ENCODE measurements around the gene NIP7. TPM values are rescaled to one million over a fixed set of nuclear protein-coding genes. Genes with fewer than 3 reads are reported as not detected.

Gene NIP7
- 51.1 to 64.9 TPM (median 55.8 TPM) in 5 replicates for total RNA-seq (2022; extraction: Qiagen RNA extraction)

DNA sequence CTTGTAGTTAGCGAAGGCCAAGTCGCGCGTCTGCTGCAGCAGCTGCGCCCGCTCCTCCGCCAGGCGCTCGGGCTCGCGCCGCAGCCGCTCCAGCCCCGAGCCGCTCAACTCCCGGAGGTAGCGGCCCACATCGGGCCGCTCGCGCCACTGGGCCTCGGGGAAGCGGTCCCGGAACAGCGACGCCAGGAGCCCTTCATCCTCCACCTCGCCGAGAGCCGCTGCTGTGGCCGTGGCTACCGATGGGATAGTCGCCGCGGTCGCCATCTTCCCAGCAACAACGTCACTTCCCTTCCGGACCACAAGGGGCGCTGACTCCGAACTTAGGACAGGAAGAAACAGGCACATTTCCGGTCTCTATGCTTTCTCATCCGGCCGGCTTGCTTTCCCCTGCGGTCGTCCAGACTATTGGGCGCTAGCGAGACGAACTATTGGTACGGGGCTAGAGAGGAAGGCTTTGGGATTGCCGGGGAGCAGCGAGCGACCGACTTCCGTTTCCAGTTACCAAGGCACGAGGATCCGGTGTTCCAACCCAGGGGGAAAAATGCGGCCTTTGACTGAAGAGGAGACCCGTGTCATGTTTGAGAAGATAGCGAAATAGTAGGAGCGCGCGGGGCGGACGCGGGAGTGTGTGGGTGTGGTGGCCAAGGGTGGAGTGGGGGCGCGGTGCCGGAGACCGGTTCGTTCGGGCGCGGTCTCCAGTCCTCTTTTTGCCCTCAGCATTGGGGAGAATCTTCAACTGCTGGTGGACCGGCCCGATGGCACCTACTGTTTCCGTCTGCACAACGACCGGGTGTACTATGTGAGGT, at the start of gene NIP7, which contains the start of gene COG8:
Gene NIP7, plus strand, starts transcription at position 484 of the 806 bp plus-strand sequence. Its CDS starts 58 bp downstream, at position 542.
Gene COG8, minus strand, starts transcription at position 276 of the 806 bp plus-strand sequence. Its CDS starts 12 bp downstream, at position 264.

DNA sequence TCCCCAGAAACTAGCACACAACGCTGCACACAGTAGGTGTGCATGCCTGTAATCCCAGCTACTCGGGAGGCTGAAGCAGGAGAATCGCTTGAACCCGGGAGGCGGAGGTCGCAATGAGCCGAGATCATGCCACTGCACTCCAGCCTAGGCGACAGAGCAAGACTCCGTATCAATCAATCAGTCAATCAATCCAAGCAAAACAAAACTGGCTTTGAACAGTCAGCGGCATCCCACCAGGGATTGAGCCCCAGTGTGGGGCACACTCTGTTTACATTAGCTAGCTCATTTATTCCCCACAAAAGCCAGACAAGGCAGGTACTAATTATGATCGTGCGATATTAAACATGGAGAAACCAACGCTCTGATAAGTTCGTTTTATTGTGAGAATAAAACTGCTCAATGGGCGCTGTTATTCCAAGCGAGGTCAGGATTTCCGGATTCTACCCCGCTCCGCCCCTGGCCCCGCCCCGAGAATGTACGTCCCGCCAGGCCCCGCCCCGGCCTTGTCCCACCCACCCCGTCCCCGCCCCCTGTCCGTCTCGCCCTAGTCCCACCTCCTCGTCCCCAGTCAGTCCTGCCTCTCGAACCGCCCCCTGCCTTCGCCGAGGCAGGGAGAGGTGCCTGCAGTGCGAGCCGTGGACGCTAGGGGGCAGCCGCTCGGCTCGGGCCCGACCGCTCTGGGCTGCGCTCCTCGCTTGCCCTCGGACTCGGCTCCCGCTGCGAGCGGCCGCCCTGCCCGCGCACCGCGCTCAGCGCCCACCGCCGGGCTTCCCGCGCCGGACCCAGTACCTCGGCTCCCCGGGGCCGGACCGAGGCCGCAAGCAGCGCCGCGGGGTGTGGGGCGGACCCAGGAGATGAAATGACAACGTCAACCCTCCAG, 28.7 kb upstream of the NIP7 start, which contains the start of gene VPS4A:
Gene VPS4A, plus strand, starts transcription at position 698 of the 880 bp plus-strand sequence. Its CDS starts 162 bp downstream, at position 860.

DNA sequence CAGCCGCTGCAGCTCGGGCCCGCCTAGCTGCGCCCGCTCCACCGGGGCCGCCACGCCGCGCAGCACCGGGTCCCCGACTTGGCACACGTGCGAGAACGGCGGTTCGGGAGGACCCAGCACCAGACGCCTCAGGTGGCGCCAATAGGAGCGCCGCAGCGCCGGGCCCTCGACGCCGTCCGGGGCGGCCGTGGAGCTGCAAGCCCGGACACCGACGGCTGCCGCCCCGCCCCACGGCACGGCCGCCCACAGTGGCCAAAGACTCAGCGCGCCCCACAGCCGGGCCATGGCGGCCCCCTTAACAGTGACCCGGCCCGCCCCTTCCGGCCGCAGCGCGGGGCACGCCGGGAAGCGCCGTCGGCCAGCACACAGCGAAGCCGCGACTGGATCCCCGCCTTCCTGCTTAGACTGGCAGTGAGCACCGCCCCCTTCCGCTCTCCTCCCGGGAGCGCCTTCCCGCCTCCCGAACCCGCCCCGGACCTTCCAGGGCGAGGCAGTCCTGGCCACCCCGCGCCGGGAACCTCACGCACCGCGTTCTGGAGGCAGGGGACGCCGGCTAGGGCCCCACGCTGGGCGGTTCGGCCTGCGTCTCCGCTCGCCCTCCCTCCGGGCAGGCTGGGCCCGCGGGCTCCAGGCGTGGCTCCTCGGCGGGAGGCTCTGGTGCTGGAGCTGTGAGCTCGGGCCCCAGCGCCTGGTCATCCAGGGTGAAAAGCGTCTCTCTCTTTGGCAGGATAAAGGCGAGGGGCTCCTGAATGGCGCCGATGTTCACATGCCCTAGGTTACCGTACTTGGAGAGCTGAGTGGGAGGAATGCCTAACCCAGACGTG, 9.1 kb upstream of the NIP7 start, which contains the start of gene PDF:
Gene PDF, minus strand, starts transcription at position 303 of the 824 bp plus-strand sequence. Its CDS starts 18 bp downstream, at position 285.

DNA sequence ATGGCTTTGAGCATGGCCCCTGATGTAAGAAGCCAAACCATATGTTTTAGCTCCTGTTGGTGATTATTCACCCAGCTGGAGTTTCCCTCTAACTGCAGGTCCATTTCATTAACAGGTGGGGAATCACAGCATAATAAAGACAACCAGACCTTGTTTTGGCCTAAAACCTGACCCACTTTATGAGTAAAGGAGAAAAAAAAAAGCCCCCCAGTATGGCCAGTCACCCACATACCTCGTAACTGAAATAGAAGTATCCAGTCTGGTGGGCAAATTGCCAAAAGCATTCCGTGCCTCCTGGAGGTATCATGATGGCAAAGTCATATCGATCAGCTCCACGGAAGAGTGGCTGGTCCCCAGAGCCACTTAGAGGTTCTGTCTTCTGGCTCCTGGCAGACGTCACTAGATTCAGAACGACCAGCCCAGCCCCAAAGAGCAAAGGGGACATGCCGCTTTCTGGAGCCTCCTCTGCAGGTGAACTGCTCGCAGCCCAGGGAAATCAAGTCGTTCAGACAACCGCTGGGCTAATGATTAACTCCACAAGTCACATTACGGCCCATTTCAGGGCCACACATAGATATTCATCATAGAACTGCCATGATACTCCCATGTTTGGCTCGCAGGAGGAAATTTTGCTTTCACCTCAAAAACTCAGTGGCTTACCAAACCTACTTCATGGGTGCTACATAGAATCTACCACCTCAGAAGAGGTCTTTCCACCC, 11.9 kb downstream of the NIP7 start, which contains the start of gene TMED6:
Gene TMED6, minus strand, starts transcription at position 478 of the 719 bp plus-strand sequence. Its CDS starts 33 bp downstream, at position 445.

Other genes with a start within 250 kb of the NIP7 start
- 38.4 to 52.3 TPM (median 45.9 TPM) in 5 replicates for gene HAS3, start 234.1 kb upstream of the NIP7 start, total RNA-seq (2022; extraction: Qiagen RNA extraction)
- gene CHTF8, start 207.2 kb upstream of the NIP7 start, total RNA-seq (2022; extraction: Qiagen RNA extraction) = 108 to 127 TPM (median 126 TPM) in 5 replicates
- 80.2 to 88.1 TPM (median 81.7 TPM) in 5 replicates for gene UTP4, start 207.1 kb upstream of the NIP7 start, total RNA-seq (2022; extraction: Qiagen RNA extraction)
- gene SNTB2, start 152.6 kb upstream of the NIP7 start, total RNA-seq (2022; extraction: Qiagen RNA extraction) = 6.5 to 9.8 TPM (median 7.4 TPM) in 5 replicates
- 30.5 to 32.2 TPM (median 31.7 TPM) in 5 replicates for gene VPS4A, start 28.4 kb upstream of the NIP7 start, total RNA-seq (2022; extraction: Qiagen RNA extraction)
- gene PDF, start 9.2 kb upstream of the NIP7 start, total RNA-seq (2022; extraction: Qiagen RNA extraction) = 20.4 to 40.7 TPM (median 39.0 TPM) in 5 replicates
- gene COG8, start 208 bp upstream of the NIP7 start, total RNA-seq (2022; extraction: Qiagen RNA extraction) = 18.7 to 26.1 TPM (median 25.7 TPM) in 5 replicates
- gene TMED6, start 12.0 kb downstream of the NIP7 start, total RNA-seq (2022; extraction: Qiagen RNA extraction) = not detected in 5 replicates
- 22.4 to 24.9 TPM (median 23.4 TPM) in 5 replicates for gene TERF2, start 46.2 kb downstream of the NIP7 start, total RNA-seq (2022; extraction: Qiagen RNA extraction)
- 196 to 229 TPM (median 205 TPM) in 5 replicates for gene CYB5B, start 84.8 kb downstream of the NIP7 start, total RNA-seq (2022; extraction: Qiagen RNA extraction)
- gene NFAT5, start 226.2 kb downstream of the NIP7 start, total RNA-seq (2022; extraction: Qiagen RNA extraction) = 4.0 to 7.1 TPM (median 5.7 TPM) in 5 replicates

Measured in A549 treated with Mapracorat at 1 μM for 4 hours (cell line).